Neural cell (in vitro differentiated cells): Measurements from ENCODE around the gene NDUFA12.

Experiments
- EZH2 ChIP-seq: fragments of 200-600, 300-800 bp; shearing (Covaris generic), sonication (generic); IDR thresholded peaks from 2 replicates; pipeline ENCODE4 v1.6.1; 2014; ENCODE audit warnings: antibody characterized with exemption, low read length, borderline replicate concordance, mild to moderate bottlenecking; ENCODE audit not compliant: insufficient read depth, poor library complexity, severe bottlenecking
- POLR2AphosphoS5 ChIP-seq: IDR thresholded peaks from 2 replicates; pipeline ENCODE4 v1.6.1; 2012
- TF ChIP-seq, protein P1 (sequence below): fragments of 450-650 bp; IDR thresholded peaks from 2 replicates; pipeline ENCODE4 v1.5.1; 2014; ENCODE audit warnings: antibody characterized with exemption, mild to moderate bottlenecking, moderate library complexity; ENCODE audit not compliant: poor library complexity, severe bottlenecking

DNA sequence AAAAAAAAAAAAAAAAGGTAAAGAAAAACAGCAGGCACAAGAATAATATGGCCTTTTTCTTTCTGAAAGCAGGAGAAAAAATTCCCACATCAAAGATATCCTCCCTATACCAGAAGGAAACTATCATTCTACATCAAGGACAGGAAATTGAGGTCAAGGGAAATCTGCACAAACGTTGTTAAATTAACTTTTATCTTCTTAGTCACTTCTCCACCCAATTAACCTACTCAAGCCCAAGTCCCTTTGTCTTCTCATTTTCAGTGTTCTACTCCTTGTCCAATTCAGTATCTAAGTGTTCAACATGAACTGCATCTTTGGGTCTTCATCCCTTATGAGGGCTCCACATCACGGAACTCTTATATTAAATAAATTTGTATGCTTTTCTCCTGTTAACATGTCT lies 15.7 kb downstream of the NDUFA12 start:
- TF ChIP-seq, protein P1, sequence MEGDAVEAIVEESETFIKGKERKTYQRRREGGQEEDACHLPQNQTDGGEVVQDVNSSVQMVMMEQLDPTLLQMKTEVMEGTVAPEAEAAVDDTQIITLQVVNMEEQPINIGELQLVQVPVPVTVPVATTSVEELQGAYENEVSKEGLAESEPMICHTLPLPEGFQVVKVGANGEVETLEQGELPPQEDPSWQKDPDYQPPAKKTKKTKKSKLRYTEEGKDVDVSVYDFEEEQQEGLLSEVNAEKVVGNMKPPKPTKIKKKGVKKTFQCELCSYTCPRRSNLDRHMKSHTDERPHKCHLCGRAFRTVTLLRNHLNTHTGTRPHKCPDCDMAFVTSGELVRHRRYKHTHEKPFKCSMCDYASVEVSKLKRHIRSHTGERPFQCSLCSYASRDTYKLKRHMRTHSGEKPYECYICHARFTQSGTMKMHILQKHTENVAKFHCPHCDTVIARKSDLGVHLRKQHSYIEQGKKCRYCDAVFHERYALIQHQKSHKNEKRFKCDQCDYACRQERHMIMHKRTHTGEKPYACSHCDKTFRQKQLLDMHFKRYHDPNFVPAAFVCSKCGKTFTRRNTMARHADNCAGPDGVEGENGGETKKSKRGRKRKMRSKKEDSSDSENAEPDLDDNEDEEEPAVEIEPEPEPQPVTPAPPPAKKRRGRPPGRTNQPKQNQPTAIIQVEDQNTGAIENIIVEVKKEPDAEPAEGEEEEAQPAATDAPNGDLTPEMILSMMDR, result no peak
- TF ChIP-seq POLR2AphosphoS5, result no peak
- TF ChIP-seq EZH2, result no peak
